Smooth muscle cell of the umbilical artery (primary cell): Measurements from ENCODE around the gene OSTC. TPM values are rescaled to one million over a fixed set of nuclear protein-coding genes. Genes with fewer than 3 reads are reported as not detected.

Source experiments
- total RNA-seq: library from RNA; depleted of rRNA; stranded (reverse); fragments of >200 nt; gene quantifications from 2 replicates; pipeline ENCODE4 v1.2.3, GENCODE V29; 2014

OSTC gene
- 245 and 614 TPM in 2 replicates for total RNA-seq

DNA sequence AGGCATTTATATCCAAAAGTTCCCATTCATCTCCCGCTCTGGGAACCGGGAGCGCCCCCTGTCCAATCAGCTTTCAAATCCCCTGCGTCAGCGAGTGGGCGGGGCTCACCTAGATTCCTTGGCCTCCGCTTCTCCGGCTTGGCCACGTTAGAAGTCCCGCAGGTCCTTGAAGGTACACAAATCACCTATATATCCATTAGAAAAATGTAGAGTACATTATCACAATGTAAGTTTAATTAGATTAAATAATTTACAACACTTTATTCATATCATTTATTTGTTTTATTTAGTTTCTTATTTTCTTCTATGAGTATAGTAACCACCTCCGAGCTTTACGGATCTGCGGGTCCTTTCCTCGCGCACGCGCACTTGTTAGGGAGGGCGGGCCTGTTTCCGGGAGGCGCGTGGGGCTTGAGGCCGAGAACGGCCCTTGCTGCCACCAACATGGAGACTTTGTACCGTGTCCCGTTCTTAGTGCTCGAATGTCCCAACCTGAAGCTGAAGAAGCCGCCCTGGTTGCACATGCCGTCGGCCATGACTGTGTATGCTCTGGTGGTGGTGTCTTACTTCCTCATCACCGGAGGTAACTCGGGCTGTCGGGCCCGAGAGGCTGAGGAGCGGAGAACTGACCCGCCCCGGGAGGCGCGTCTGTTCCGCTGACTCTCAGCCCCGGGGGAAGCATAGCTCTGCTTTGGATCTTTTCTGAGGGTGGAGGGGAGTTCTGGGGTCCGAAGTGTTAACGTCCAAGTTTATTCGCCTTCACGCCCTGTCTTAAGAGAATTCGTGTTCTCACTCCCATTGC, at the start of gene OSTC:
TSS of gene OSTC (plus strand) at position 388 of the 802 bp plus-strand sequence. CDS start at position 445, 57 bp downstream.

DNA sequence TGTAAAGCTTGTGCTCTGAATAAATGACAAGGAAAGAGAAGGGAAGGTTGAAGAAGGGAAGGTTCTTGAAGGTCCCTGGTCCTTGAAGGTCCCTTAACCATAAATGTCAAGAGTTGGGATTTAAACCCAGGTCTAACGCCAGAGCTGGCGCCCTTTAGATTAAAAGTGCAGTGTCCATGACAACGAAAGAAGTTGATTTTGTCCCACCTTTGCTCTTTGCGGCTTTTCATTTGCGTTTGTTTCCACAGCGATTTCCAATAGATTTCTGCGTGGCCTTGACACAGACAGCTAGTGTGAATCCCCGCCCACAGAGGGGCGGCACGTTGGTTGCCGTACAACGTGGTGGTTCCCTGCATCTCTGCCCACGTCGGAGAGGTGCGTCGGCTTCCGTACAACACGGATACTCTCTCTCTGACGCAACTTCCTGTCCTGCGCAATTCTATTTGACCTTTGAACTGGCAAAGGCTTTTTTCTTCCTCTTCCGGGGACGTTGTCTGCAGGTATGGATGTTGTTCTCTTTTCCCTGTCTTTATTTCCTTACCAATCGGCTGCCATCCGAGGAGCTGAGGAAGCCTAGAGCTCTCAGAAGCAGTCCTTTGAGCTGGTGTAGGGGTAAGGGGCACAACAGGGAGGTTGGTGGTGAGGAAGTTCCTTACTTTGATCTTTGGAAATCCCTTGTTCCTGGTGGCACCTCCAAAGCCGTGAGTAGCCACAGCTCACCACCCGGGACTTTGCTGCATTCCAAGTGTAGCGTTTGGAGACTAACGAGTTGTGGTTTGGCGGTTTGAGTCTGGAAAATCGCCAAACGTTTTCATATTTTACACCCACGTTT, 30.1 kb upstream of the OSTC start, which contains the start of gene RPL34:
TSS of gene RPL34 (plus strand) at position 476 of the 832 bp plus-strand sequence. CDS start 1,384 bp downstream, outside the sequence.

Other genes with a start within 250 kb of the OSTC start
- gene RPL34, start 30.0 kb upstream of the OSTC start, total RNA-seq = 376 and 608 TPM in 2 replicates
- gene ETNPPL, start 112.5 kb downstream of the OSTC start, total RNA-seq = not detected in 2 replicates